Peyer's patch (tissue), 4 donors: Measurements from ENCODE around the gene SH3BP1. TPM values are rescaled to one million over a fixed set of nuclear protein-coding genes. Genes with fewer than 3 reads are reported as not detected.

Experiments used
- DNase-seq, 3 donors: peaks; one replicate each; pipeline ENCODE4 v3.0.0-alpha.2; 2017 to 2019
- H3K27ac ChIP-seq, 4 donors: fragments of 200-600 bp; sonication (generic); one replicate each; pipeline ENCODE4 v1.5.1; 2016 to 2019
- H3K27me3 ChIP-seq, 2 donors: fragments of 200-600 bp; sonication (generic); one replicate each; pipeline ENCODE4 v1.5.1; 2019
- H3K36me3 ChIP-seq, 3 donors: fragments of 200-600 bp; sonication (generic); one replicate each; pipeline ENCODE4 v1.5.1; 2016 to 2019
- H3K4me1 ChIP-seq, 4 donors: fragments of 200-600 bp; sonication (generic); one replicate each; pipeline ENCODE4 v1.5.1; 2016 to 2019
- H3K4me3 ChIP-seq, 4 donors: fragments of 200-600 bp; sonication (generic); 1 replicate in 3 of 4; 2 replicates in 1 of 4; pipeline ENCODE4 v1.5.1; 2016 to 2019; ENCODE audit warnings: mild to moderate bottlenecking in 1 of 4
- H3K9me3 ChIP-seq, 4 donors: fragments of 200-600 bp; sonication (generic); one replicate each; pipeline ENCODE4 v1.5.1; 2016 to 2019; ENCODE audit warnings: mild to moderate bottlenecking in 1 of 4
- POLR2A ChIP-seq, 2 donors: fragments of 450-650 bp; IDR thresholded peaks; one replicate each; pipeline ENCODE4 v1.5.1; 2017; ENCODE audit warnings: antibody characterized with exemption in 2 of 2, mild to moderate bottlenecking in 2 of 2, moderate library complexity in 2 of 2
- total RNA-seq, 4 donors: library from RNA; depleted of rRNA; stranded (reverse); fragments of >200 nt; gene quantifications; one replicate each; pipeline ENCODE4 v1.1.0, GENCODE V29; 2016
- TF ChIP-seq, protein P1 (sequence below), 6 experiments: fragments of 450-650 bp in 4 of 6; fragments of 200-600 bp in 2 of 6; sonication (generic) in 1 of 6; IDR thresholded peaks; one replicate each; pipeline ENCODE4 v1.5.1; 2017 to 2019; ENCODE audit warnings: antibody characterized with exemption in 6 of 6, mild to moderate bottlenecking in 3 of 6, moderate library complexity in 1 of 6

Gene SH3BP1
- total RNA-seq, 4 donors from 2014 or later, result 55.0 to 135 (median 71.8) TPM

DNA sequence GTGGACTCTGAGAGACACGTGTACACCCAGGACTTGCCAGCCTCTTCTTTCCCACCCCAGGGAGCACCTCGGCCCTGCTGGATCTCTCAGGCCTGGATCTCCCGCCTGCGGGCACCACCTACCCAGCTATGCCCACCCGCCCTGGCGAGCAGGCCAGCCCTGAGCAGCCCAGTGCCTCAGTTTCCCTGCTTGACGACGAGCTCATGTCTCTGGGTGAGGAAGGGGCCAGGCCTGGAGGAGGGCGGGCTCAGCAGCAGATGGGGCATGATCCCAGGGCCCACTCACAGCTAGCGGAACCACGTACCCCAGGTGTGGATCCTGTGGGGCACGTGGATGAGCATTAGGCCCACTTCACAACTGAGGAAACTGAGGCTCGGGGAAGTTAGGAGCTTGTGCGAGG, 13.7 kb upstream of the SH3BP1 start:
- Histone ChIP-seq H3K9me3 (no peaks in the 10 kb centered on the region), H3K27me3 (no peaks in the 10 kb centered on the region), H3K36me3 (peaks cover 0 to 64% (median 0%) of the 10 kb centered on the region in 3 donors), H3K4me3 (no peak overlapping the region), H3K27ac (peak overlapping the region; percentile 33 to 80 (median 62)), H3K4me1 (peaks cover 3 to 41% (median 33%) of the 10 kb centered on the region in 4 donors)
- no peak for TF ChIP-seq POLR2A (IDR thresholded peaks at IDR 0.05)
- TF ChIP-seq, protein P1, sequence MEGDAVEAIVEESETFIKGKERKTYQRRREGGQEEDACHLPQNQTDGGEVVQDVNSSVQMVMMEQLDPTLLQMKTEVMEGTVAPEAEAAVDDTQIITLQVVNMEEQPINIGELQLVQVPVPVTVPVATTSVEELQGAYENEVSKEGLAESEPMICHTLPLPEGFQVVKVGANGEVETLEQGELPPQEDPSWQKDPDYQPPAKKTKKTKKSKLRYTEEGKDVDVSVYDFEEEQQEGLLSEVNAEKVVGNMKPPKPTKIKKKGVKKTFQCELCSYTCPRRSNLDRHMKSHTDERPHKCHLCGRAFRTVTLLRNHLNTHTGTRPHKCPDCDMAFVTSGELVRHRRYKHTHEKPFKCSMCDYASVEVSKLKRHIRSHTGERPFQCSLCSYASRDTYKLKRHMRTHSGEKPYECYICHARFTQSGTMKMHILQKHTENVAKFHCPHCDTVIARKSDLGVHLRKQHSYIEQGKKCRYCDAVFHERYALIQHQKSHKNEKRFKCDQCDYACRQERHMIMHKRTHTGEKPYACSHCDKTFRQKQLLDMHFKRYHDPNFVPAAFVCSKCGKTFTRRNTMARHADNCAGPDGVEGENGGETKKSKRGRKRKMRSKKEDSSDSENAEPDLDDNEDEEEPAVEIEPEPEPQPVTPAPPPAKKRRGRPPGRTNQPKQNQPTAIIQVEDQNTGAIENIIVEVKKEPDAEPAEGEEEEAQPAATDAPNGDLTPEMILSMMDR (IDR thresholded peaks at IDR 0.05), result no peak
- DNase-seq, result no peak

GRCh38 chr22:37626144-37626543, 13.3 kb upstream of the SH3BP1 start:
- H3K27me3 ChIP-seq, result no peaks in the 10 kb centered on the region
- H3K4me1 ChIP-seq, result peaks cover 3 to 41% (median 33%) of the 10 kb centered on the region in 4 donors
- TF ChIP-seq, protein P1 (IDR thresholded peaks at IDR 0.05), result no peak
- no peak for TF ChIP-seq POLR2A (IDR thresholded peaks at IDR 0.05)
- peak in 1 of 3 donors; percentile 55 for DNase-seq
- peak overlapping the region; percentile 33 to 80 (median 62) for H3K27ac ChIP-seq
- peaks cover 0 to 61% (median 0%) of the 10 kb centered on the region in 3 donors for H3K36me3 ChIP-seq
- H3K9me3 ChIP-seq, result no peaks in the 10 kb centered on the region
- no peak overlapping the region for H3K4me3 ChIP-seq

GRCh38 chr22:37626556-37627075, 12.9 kb upstream of the SH3BP1 start:
- Histone ChIP-seq H3K9me3 (no peaks in the 10 kb centered on the region), H3K27ac (peak overlapping the region; percentile 33 to 80 (median 62)), H3K4me3 (no peak overlapping the region), H3K27me3 (no peaks in the 10 kb centered on the region), H3K36me3 (peaks cover 0 to 60% (median 0%) of the 10 kb centered on the region in 3 donors), H3K4me1 (peaks cover 3 to 41% (median 33%) of the 10 kb centered on the region in 4 donors)
- TF ChIP-seq, protein P1 (IDR thresholded peaks at IDR 0.05), result no peak
- no peak for TF ChIP-seq POLR2A (IDR thresholded peaks at IDR 0.05)
- DNase-seq, result peak in 1 of 3 donors; percentile 45

DNA sequence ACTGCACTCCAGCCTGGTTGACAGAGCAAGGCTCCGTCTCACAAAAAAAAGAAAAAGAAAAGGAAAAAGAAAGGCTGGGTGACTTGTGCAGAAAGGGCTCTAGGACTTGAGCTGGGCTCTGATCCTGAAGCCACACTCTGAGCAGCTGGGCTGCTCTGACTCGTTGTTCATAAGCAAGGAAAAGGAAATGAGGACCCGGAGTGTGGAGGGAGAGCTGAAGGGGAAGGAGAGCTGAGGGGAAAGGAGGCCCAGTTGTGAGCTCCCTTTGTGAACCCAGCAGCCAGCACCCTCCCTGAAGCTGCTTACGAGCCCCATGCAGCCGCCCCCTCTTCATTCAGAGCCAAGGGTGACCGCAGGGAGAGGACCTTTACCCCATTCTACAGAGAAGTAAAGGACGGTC, 12.3 kb upstream of the SH3BP1 start:
- H3K36me3 ChIP-seq, result peaks cover 0 to 60% (median 0%) of the 10 kb centered on the region in 3 donors
- peak overlapping the region; percentile 62 to 80 (median 68) for H3K27ac ChIP-seq

GRCh38 chr22:37627545-37627944, 11.9 kb upstream of the SH3BP1 start:
- Histone ChIP-seq H3K27ac (peak overlapping the region; percentile 62 to 80 (median 68)), H3K4me1 (peaks cover 3 to 43% (median 35%) of the 10 kb centered on the region in 4 donors), H3K36me3 (peaks cover 0 to 60% (median 0%) of the 10 kb centered on the region in 3 donors), H3K27me3 (no peaks in the 10 kb centered on the region), H3K9me3 (no peaks in the 10 kb centered on the region), H3K4me3 (no peak overlapping the region)
- DNase-seq, result peak in 2 of 3 donors; percentile 85 to 86
- TF ChIP-seq POLR2A (IDR thresholded peaks at IDR 0.05), result no peak
- TF ChIP-seq, protein P1 (IDR thresholded peaks at IDR 0.05), result peak in 1 of 6 experiments; percentile 4

More for the DNA sequence above, 12.3 kb upstream of the SH3BP1 start:
- no peaks in the 10 kb centered on the region for H3K9me3 ChIP-seq
- H3K4me3 ChIP-seq, result no peak overlapping the region
- no peak for TF ChIP-seq POLR2A (IDR thresholded peaks at IDR 0.05)
- TF ChIP-seq, protein P1 (IDR thresholded peaks at IDR 0.05), result no peak
- peak in 1 of 3 donors; percentile 43 for DNase-seq
- H3K4me1 ChIP-seq, result peaks cover 3 to 41% (median 33%) of the 10 kb centered on the region in 4 donors
- no peaks in the 10 kb centered on the region for H3K27me3 ChIP-seq
